A549 (cell line): ENCODE results near the gene ADAMTS15. TPM values are rescaled to one million over a fixed set of nuclear protein-coding genes. Genes with fewer than 3 reads are reported as not detected.

Source experiments
- ATAC-seq, 2 experiments: fragments of 200-7000 bp in 1 of 2; fragments of >200 bp in 1 of 2; cut with Nextera tagmentation in 1 of 2; cut with Tn5 transposase in 1 of 2; 3 replicates each; pipeline versions ENCODE4 v1.8.0 to v1.9.1; 2018 to 2020; ENCODE audit warnings: mild to moderate bottlenecking in 1 of 2, moderate library complexity in 1 of 2
- CTCF ChIA-PET: fragments of 300-600 bp; sonication (Branson Sonifier 250); formaldehyde crosslinking; extraction: SDS; loops from one replicate; lab custom pipeline; 2021; ENCODE audit warnings: antibody characterized with exemption, inconsistent platforms; lab: Yijun Ruan, JAX
- POLR2A ChIA-PET: fragments of 350-600 bp; formaldehyde crosslinking; extraction: SDS; loops from one replicate; lab custom pipeline; 2021; ENCODE audit warnings: antibody characterized with exemption, inconsistent platforms; lab: Yijun Ruan, JAX
- DNase-seq, 2 experiments: peaks; one replicate each; pipeline versions ENCODE4 v3.0.0 to v3.0.0-alpha.2; 2011 to 2016; ENCODE audit warnings: low read depth in 1 of 2, low spot score in 1 of 2
- FAIRE-seq: peaks from 2 replicates; lab custom pipeline; 2011; peaks lifted over from hg19 to GRCh38; lab: Jason Lieb, UNC
- H3K27ac ChIP-seq, 2 experiments: fragments of >200 bp; sonication (Bioruptor Twin); formaldehyde crosslinking; 3 replicates each; pipeline ENCODE4 v1.5.1; 2016 to 2017
- H3K4me1 ChIP-seq: fragments of >200 bp; sonication (Bioruptor Twin); formaldehyde crosslinking; 3 replicates; pipeline ENCODE4 v1.6.1; 2016
- H3K4me2 ChIP-seq: fragments of >200 bp; sonication (Bioruptor Twin); formaldehyde crosslinking; 3 replicates; pipeline ENCODE4 v1.6.1; 2016
- H3K4me3 ChIP-seq: fragments of >200 bp; sonication (Bioruptor Twin); formaldehyde crosslinking; 3 replicates; pipeline ENCODE4 v1.5.1; 2016
- H3K9me3 ChIP-seq: fragments of >200 bp; sonication (Bioruptor Twin); formaldehyde crosslinking; 3 replicates; pipeline ENCODE4 v1.6.1; 2016
- BHLHE40 ChIP-seq: IDR thresholded peaks from 2 replicates; pipeline ENCODE4 v1.6.1; 2012; ENCODE audit warnings: low read depth, low read length, inconsistent platforms
- CBX8 ChIP-seq: fragments of 200-600 bp; sonication (generic); IDR thresholded peaks from 2 replicates; pipeline ENCODE4 v1.6.1; 2016
- CEBPB ChIP-seq, 2 experiments: fragments of >200 bp in 1 of 2; sonication (Bioruptor Twin) in 1 of 2; formaldehyde crosslinking in 1 of 2; IDR thresholded peaks; 2 replicates each; pipeline ENCODE4 v1.6.1; 2012 to 2016
- EHF ChIP-seq: fragments of 250-450 bp; sonication (Bioruptor Pico); IDR thresholded peaks from 2 replicates; pipeline ENCODE4 v1.5.0; 2020; ENCODE audit warnings: mild to moderate bottlenecking
- EHMT2 ChIP-seq: fragments of 200-600 bp; sonication (generic); IDR thresholded peaks from 2 replicates; pipeline ENCODE4 v1.6.1; 2016; ENCODE audit warnings: antibody characterized with exemption, low read depth, mild to moderate bottlenecking, moderate library complexity
- ESRRA ChIP-seq: fragments of 150-350 bp; IDR thresholded peaks from 2 replicates; pipeline ENCODE4 v1.6.1; 2014; ENCODE audit warnings: mild to moderate bottlenecking, low read length, borderline replicate concordance
- FOSB ChIP-seq: fragments of 250-450 bp; sonication (Bioruptor Pico); IDR thresholded peaks from 2 replicates; pipeline ENCODE4 v1.5.0; 2020; ENCODE audit warnings: mild to moderate bottlenecking, moderate library complexity
- FOXS1 ChIP-seq: fragments of 250-450 bp; sonication (Bioruptor Pico); IDR thresholded peaks from 2 replicates; pipeline ENCODE4 v1.5.0; 2020; ENCODE audit warnings: mild to moderate bottlenecking, moderate library complexity
- HDAC2 ChIP-seq: fragments of 200-600 bp; sonication (generic); IDR thresholded peaks from 2 replicates; pipeline ENCODE4 v1.6.1; 2016
- HES2 ChIP-seq: fragments of >200 bp; sonication (Bioruptor Twin); formaldehyde crosslinking; IDR thresholded peaks from 2 replicates; pipeline ENCODE4 v1.6.1; 2016
- HEYL ChIP-seq: fragments of 250-450 bp; sonication (Bioruptor Pico); IDR thresholded peaks from 2 replicates; pipeline ENCODE4 v1.8.0; 2021; ENCODE audit warnings: mild to moderate bottlenecking, moderate library complexity
- HMGXB4 ChIP-seq: fragments of 250-450 bp; sonication (Bioruptor Pico); IDR thresholded peaks from 2 replicates; pipeline ENCODE4 v1.5.0; 2021; ENCODE audit warnings: mild to moderate bottlenecking, moderate library complexity, borderline replicate concordance
- HOXB5 ChIP-seq: fragments of 250-450 bp; sonication (Bioruptor Pico); IDR thresholded peaks from 2 replicates; pipeline ENCODE4 v1.5.0; 2020; ENCODE audit warnings: mild to moderate bottlenecking, moderate library complexity
- JUN ChIP-seq, 2 experiments: fragments of >200 bp; sonication (Bioruptor Twin); formaldehyde crosslinking; IDR thresholded peaks; 2 replicates in 1 of 2; 3 replicates in 1 of 2; pipeline ENCODE4 v1.6.1; 2016 to 2017
- MAFK ChIP-seq: fragments of 450-650 bp; IDR thresholded peaks from 2 replicates; pipeline ENCODE4 v1.6.1; 2014; ENCODE audit not compliant: partially characterized antibody
- MAX ChIP-seq: IDR thresholded peaks from 2 replicates; pipeline ENCODE4 v1.6.1; 2012
- MAZ ChIP-seq: fragments of 150-350 bp; IDR thresholded peaks from 2 replicates; pipeline ENCODE4 v1.6.1; 2014; ENCODE audit warnings: antibody characterized with exemption, low read depth, low read length, borderline replicate concordance
- NR3C1 ChIP-seq: fragments of >200 bp; sonication (Bioruptor Twin); formaldehyde crosslinking; IDR thresholded peaks from 3 replicates; pipeline ENCODE4 v1.6.1; 2017
- PBX3 ChIP-seq: IDR thresholded peaks from 2 replicates; pipeline ENCODE4 v1.6.1; 2012
- PHF8 ChIP-seq: fragments of 200-600 bp; sonication (generic); IDR thresholded peaks from 2 replicates; pipeline ENCODE4 v1.6.1; 2016; ENCODE audit warnings: low read depth, mild to moderate bottlenecking, antibody characterized with exemption, moderate library complexity, borderline replicate concordance
- RARB ChIP-seq: fragments of 250-450 bp; sonication (Bioruptor Pico); IDR thresholded peaks from 2 replicates; pipeline ENCODE4 v1.8.0; 2021; ENCODE audit warnings: mild to moderate bottlenecking, moderate library complexity
- REST ChIP-seq: fragments of 200-600 bp; sonication (generic); IDR thresholded peaks from 2 replicates; pipeline ENCODE4 v1.6.1; 2016; ENCODE audit warnings: antibody characterized with exemption, mild to moderate bottlenecking, moderate library complexity
- RNF2 ChIP-seq: fragments of 200-600 bp; sonication (generic); IDR thresholded peaks from 2 replicates; pipeline ENCODE4 v1.6.1; 2016; ENCODE audit warnings: low read depth, mild to moderate bottlenecking, antibody characterized with exemption, moderate library complexity, borderline replicate concordance
- SREBF2 ChIP-seq: fragments of 450-650 bp; IDR thresholded peaks from 2 replicates; pipeline ENCODE4 v1.6.1; 2014; ENCODE audit warnings: mild to moderate bottlenecking, moderate library complexity
- ZFP36 ChIP-seq: fragments of 450-650 bp; IDR thresholded peaks from 2 replicates; pipeline ENCODE4 v1.6.1; 2014; ENCODE audit warnings: borderline replicate concordance; ENCODE audit not compliant: partially characterized antibody
- ZNF302 ChIP-seq: fragments of 250-450 bp; sonication (Bioruptor Pico); IDR thresholded peaks from 2 replicates; pipeline ENCODE4 v1.9.0; 2021; ENCODE audit warnings: inconsistent platforms, mild to moderate bottlenecking, moderate library complexity
- WGBS: methylation state at CpG from one replicate; pipeline ENCODE4 v1.1.6; 2017; ENCODE audit errors: missing lambda C conversion rate; 5-methylcytosine and 5-hydroxymethylcytosine counted together
- polyA plus RNA-seq, 4 experiments: library from polyadenylated mRNA; depleted of rRNA in 3 of 4; stranded (reverse); fragments of >200 nt; fragmentation: RNase III in 1 of 4; extraction: RNeasy Plus Mini Kit Qiagen cat#74134 plus additional on column Dnase treatment in 1 of 4; gene quantifications; 2 replicates in 3 of 4; 3 replicates in 1 of 4; pipeline ENCODE4 v1.2.3, GENCODE V29; 2011 to 2017

ADAMTS15 gene
- polyA plus RNA-seq, 2 of the 4 experiments (the other 2 are of a cell fraction) = 2.2 to 4.0 TPM

GRCh38 chr11:130464291-130464812 is 15.9 kb downstream of the ADAMTS15 start:
- H3K4me1 ChIP-seq = no peaks in the 10 kb centered on the region
- FAIRE-seq (no peak), DNase-seq (no peak), ATAC-seq (no peak)
- ChIA-PET CTCF (interaction anchor here (1.7 kb wide), 1 partner anchor 398 kb away, joined by 5 read pairs; no protein-coding TSS in a partner anchor), POLR2A (no interaction called here)
- H3K4me2 ChIP-seq = no peak overlapping the region
- no peaks in the 10 kb centered on the region for H3K9me3 ChIP-seq
- H3K27ac ChIP-seq = no peak overlapping the region
- no peak overlapping the region for H3K4me3 ChIP-seq
- TF ChIP-seq HEYL (CRISPR knock-in tag) = no peak
- TF ChIP-seq RNF2 = no peak
- no peak for TF ChIP-seq ZNF302 (CRISPR knock-in tag)
- TF ChIP-seq HDAC2 = no peak
- TF ChIP-seq MAFK = no peak
- no peak for TF ChIP-seq MAX
- no peak for TF ChIP-seq HMGXB4 (CRISPR knock-in tag)
- TF ChIP-seq ESRRA = no peak
- TF ChIP-seq REST = no peak
- TF ChIP-seq EHMT2 = no peak
- TF ChIP-seq, all 56 proteins: peak for 0

- FAIRE-seq = no peak
- no peak overlapping the region for H3K4me3 ChIP-seq
- H3K4me2 ChIP-seq = no peak overlapping the region
- H3K27ac ChIP-seq = no peak overlapping the region
- DNase-seq = no peak
- H3K9me3 ChIP-seq = no peaks in the 10 kb centered on the region
- CTCF ChIA-PET = no interaction called here
- 95% methylated on average over 5 of the region's 5 CpGs for WGBS
- no peaks in the 10 kb centered on the region for H3K4me1 ChIP-seq
- ATAC-seq = no peak
- POLR2A ChIA-PET = no interaction called here
- TF ChIP-seq PBX3 = no peak
- TF ChIP-seq PHF8 = no peak
- TF ChIP-seq SREBF2 = no peak
Measured at GRCh38 chr11:130465263-130465662, 16.8 kb downstream of the ADAMTS15 start.

GRCh38 chr11:130467116-130467900 is 18.9 kb downstream of the ADAMTS15 start:
- POLR2A ChIA-PET = no interaction called here
- no peak overlapping the region for H3K27ac ChIP-seq
- no peak for FAIRE-seq
- CTCF ChIA-PET = interaction anchor here (2.1 kb wide), 1 partner anchor 361 kb away, joined by 6 read pairs; no protein-coding TSS in a partner anchor
- H3K4me2 ChIP-seq = no peak overlapping the region
- no peak for ATAC-seq
- DNase-seq = no peak
- WGBS = 84% methylated on average over 10 of the region's 10 CpGs
- H3K9me3 ChIP-seq = no peaks in the 10 kb centered on the region
- H3K4me1 ChIP-seq = no peaks in the 10 kb centered on the region
- H3K4me3 ChIP-seq = no peak overlapping the region
- no peak for TF ChIP-seq ZFP36
- TF ChIP-seq BHLHE40 = no peak
- no peak for TF ChIP-seq RARB (CRISPR knock-in tag)
- TF ChIP-seq CBX8 = no peak
- no peak for TF ChIP-seq HEYL (CRISPR knock-in tag)
- no peak for TF ChIP-seq HOXB5 (CRISPR knock-in tag)
- TF ChIP-seq HES2 = no peak
- TF ChIP-seq MAZ = no peak
- TF ChIP-seq JUN (IDR thresholded peaks at IDR 0.05) = no peak
- TF ChIP-seq PBX3 = no peak
- TF ChIP-seq NR3C1 = no peak
- no peak for TF ChIP-seq EHF (CRISPR knock-in tag)
- TF ChIP-seq FOXS1 (CRISPR knock-in tag) = no peak
- TF ChIP-seq CEBPB (IDR thresholded peaks at IDR 0.05) = no peak
- no peak for TF ChIP-seq ZNF302 (CRISPR knock-in tag)
- TF ChIP-seq FOSB (CRISPR knock-in tag) = no peak
